ENCODE results near the gene PSMA6. TPM values are rescaled to one million over a fixed set of nuclear protein-coding genes. Genes with fewer than 3 reads are reported as not detected.

The PSMA6 gene
- total and polyA plus RNA-seq, 2 of the 13 experiments (the other 11 are each of a cell fraction or from before 2014, with no cell fraction given): 525 to 1,109 TPM

- TF ChIP-seq, protein P1, sequence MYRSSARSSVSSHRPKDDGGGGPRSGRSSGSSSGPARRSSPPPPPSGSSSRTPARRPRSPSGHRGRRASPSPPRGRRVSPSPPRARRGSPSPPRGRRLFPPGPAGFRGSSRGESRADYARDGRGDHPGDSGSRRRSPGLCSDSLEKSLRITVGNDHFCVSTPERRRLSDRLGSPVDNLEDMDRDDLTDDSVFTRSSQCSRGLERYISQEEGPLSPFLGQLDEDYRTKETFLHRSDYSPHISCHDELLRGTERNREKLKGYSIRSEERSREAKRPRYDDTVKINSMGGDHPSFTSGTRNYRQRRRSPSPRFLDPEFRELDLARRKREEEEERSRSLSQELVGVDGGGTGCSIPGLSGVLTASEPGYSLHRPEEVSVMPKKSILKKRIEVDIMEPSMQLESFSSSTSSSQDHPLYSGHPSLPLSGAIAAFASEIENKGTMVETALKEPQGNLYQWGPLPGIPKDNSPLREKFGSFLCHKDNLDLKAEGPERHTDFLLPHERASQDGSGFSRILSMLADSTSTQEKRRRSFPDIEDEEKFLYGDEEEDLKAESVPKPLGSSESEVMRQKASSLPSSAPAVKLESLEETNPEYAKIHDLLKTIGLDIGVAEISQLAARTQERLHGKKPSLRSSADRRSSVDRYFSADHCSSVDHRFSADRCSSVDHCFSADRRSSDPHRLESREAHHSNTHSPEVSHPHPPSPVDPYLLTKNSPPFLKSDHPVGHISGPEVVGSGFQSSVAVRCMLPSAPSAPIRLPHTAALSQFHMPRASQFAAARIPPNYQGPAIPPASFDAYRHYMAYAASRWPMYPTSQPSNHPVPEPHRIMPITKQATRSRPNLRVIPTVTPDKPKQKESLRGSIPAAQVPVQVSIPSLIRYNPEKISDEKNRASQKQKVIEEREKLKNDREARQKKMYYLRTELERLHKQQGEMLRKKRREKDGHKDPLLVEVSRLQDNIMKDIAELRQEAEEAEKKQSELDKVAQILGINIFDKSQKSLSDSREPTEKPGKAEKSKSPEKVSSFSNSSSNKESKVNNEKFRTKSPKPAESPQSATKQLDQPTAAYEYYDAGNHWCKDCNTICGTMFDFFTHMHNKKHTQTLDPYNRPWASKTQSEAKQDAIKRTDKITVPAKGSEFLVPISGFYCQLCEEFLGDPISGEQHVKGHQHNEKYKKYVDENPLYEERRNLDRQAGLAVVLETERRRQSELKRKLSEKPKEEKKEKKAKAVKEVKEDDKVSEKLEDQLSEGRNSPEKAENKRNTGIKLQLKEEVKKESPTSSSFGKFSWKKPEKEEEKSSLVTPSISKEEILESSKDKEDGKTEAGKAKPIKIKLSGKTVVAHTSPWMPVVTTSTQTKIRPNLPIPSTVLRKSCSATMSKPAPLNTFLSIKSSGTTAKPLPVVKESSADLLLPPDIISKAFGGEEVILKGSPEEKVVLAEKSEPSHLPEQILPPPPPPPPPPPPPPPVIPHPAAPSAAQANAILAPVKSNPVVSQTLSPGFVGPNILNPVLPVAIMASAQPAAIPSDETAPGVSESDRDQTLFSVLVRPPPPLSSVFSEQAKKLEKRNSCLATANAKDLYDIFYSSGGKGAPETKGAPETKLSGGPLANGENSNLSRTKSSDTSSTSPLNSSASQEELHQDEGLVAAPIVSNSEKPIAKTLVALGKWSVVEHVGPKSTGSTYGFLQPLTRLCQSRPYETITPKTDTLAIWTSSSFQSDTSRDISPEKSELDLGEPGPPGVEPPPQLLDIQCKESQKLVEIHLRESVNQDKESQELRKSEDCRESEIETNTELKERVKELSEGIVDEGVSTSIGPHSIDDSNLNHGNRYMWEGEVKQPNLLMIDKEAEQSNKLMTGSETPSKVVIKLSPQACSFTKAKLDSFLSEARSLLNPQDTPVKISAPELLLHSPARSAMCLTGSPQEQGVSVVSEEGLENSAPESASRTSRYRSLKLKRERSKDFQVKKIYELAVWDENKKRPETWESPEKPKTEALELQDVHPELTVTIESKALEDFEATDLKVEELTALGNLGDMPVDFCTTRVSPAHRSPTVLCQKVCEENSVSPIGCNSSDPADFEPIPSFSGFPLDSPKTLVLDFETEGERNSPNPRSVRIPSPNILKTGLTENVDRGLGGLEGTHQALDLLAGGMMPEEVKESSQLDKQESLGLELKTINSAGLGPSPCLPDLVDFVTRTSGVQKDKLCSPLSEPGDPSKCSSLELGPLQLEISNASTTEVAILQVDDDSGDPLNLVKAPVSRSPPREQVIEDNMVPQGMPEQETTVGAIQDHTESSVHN (CRISPR knock-in tag; IDR thresholded peaks at IDR 0.05): peak; percentile 81; the same call in 1 of the 2 replicates
- TF ChIP-seq ZSCAN12 (CRISPR knock-in tag; IDR thresholded peaks at IDR 0.05) (0 out of 2 replicates have a peak, but pooled peaks have one; percentile 34), GTF2F1 (IDR thresholded peaks at IDR 0.05; ENCODE audit: low read length) (no peak), ARNT (IDR thresholded peaks at IDR 0.05) (no peak), ZNF451 (CRISPR knock-in tag; IDR thresholded peaks at IDR 0.05) (peak; percentile 99), KLF11 (CRISPR knock-in tag; IDR thresholded peaks at IDR 0.05) (no peak), SUZ12 (IDR thresholded peaks at IDR 0.05; ENCODE audit: low read depth, low read length) (no peak), CBX2 (IDR thresholded peaks at IDR 0.05; ENCODE audit: low read depth, low read length) (no peak), CBX2 (CRISPR knock-in tag; IDR thresholded peaks at IDR 0.05; ENCODE audit: low read depth) (no peak), JDP2 (CRISPR knock-in tag; IDR thresholded peaks at IDR 0.05; ENCODE audit: borderline replicate concordance) (no peak), JUNB (CRISPR knock-in tag; IDR thresholded peaks at IDR 0.05; ENCODE audit: borderline replicate concordance) (no peak), CTCF (CRISPR knock-in tag; IDR thresholded peaks at IDR 0.05) (peak; percentile 38), ZNF484 (CRISPR knock-in tag; IDR thresholded peaks at IDR 0.05; ENCODE audit: borderline replicate concordance, low read depth) (no peak), ZC3H13 (CRISPR knock-in tag; IDR thresholded peaks at IDR 0.05) (no peak), PCBP1 (IDR thresholded peaks at IDR 0.05; ENCODE audit: borderline replicate concordance, low read depth, low read length) (peak; percentile 97), NCOA2 (CRISPR knock-in tag; IDR thresholded peaks at IDR 0.05) (peak; percentile 92), SYNCRIP (IDR thresholded peaks at IDR 0.05; ENCODE audit: insufficient read depth, low read depth, low read length) (no peak), RAD21 (CRISPR knock-in tag; IDR thresholded peaks at IDR 0.05) (peak; percentile 70), PRMT3 (CRISPR knock-in tag; IDR thresholded peaks at IDR 0.05; ENCODE audit: borderline replicate concordance, low read depth) (peak; percentile 85), CHD2 (IDR thresholded peaks at IDR 0.05; ENCODE audit: low read depth, low read length) (peak; percentile 57; the same call in 1 of the 2 replicates)
- TF ChIP-seq, protein P2, sequence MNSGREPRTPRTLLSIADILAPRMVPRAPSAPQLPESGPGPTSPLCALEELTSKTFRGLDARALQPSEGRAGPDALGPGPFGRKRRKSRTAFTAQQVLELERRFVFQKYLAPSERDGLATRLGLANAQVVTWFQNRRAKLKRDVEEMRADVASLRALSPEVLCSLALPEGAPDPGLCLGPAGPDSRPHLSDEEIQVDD (CRISPR knock-in tag; IDR thresholded peaks at IDR 0.05; ENCODE audit: borderline replicate concordance): peak; percentile 50
These were observed 55.3 kb downstream of the PSMA6 start (continued) for GRCh38 chr14:35347323-35348043.
